GM04503 (cell line): ENCODE results near the gene FAM193A.
"Not testable (repeated sequence)": the region's sequence is repeated elsewhere in the genome, so short reads cannot be mapped to it uniquely, and the experiment has no call there.

Source experiments
- DNase-seq: peaks from one replicate; pipeline ENCODE4 v3.0.0-alpha.2; 2012; ENCODE audit warnings: low read depth

The FAM193A gene

GRCh38 chr4:2754848-2755819 lies 218.7 kb downstream of the FAM193A start:
- no peak for DNase-seq

GRCh38 chr4:2755821-2756690 lies 219.6 kb downstream of the FAM193A start, which contains the start of gene TNIP2:
TNIP2 (minus strand) TSS chr4:2756336; CDS start chr4:2756289, 47 bp downstream.
- DNase-seq = no peak

GRCh38 chr4:2756691-2757350 lies 220.4 kb downstream of the FAM193A start:
- no peak for DNase-seq

- no peak for DNase-seq
Measured at GRCh38 chr4:2757426-2757825, 221.0 kb downstream of the FAM193A start.

- no peak for DNase-seq
Measured at GRCh38 chr4:2761035-2761923, 224.8 kb downstream of the FAM193A start.

GRCh38 chr4:2762048-2762447 lies 225.6 kb downstream of the FAM193A start:
- no peak for DNase-seq

- not testable (repeated sequence) for DNase-seq
Measured at GRCh38 chr4:2762486-2763370, 226.3 kb downstream of the FAM193A start.

GRCh38 chr4:2763511-2763967 lies 227.1 kb downstream of the FAM193A start:
- DNase-seq = no peak

- no peak for DNase-seq
Measured at GRCh38 chr4:2765832-2766526, 229.5 kb downstream of the FAM193A start.

- DNase-seq = no peak
Measured at GRCh38 chr4:2767046-2767704, 230.7 kb downstream of the FAM193A start.

GRCh38 chr4:2767705-2768074 lies 231.2 kb downstream of the FAM193A start:
- DNase-seq = no peak

- no peak for DNase-seq
Measured at GRCh38 chr4:2768124-2768523, 231.7 kb downstream of the FAM193A start.

GRCh38 chr4:2768921-2769336 lies 232.5 kb downstream of the FAM193A start:
- DNase-seq = no peak

- no peak for DNase-seq
Measured at GRCh38 chr4:2771264-2771663, 234.8 kb downstream of the FAM193A start.

- DNase-seq = not testable (repeated sequence)
Measured at GRCh38 chr4:2780643-2781042, 244.2 kb downstream of the FAM193A start.

- DNase-seq = no peak
Measured at GRCh38 chr4:2781911-2782310, 245.5 kb downstream of the FAM193A start.
